ENCODE data around the gene GBP3. TPM values are rescaled to one million over a fixed set of nuclear protein-coding genes. Genes with fewer than 3 reads are reported as not detected.
"Not testable (repeated sequence)": the region's sequence is repeated elsewhere in the genome, so short reads cannot be mapped to it uniquely, and the experiment has no call there.

The GBP3 gene
- total and polyA plus RNA-seq, 8 donors: 2.1 to 18.4 (median 3.9) TPM

- Histone ChIP-seq H3K9me3 (no peaks in the 10 kb centered on the region), H3K36me3 (no peaks in the 10 kb centered on the region), H3K4me1 (no peaks in the 10 kb centered on the region), H3K27ac (no peak overlapping the region), H3K4me3 (no peak overlapping the region), H3K27me3 (no peaks in the 10 kb centered on the region)
- FAIRE-seq: no peak
- 88 to 100% methylated on average over 1 of the region's 1 CpG for WGBS, 2 donors
- DNase-seq: no peak
- no peak for TF ChIP-seq CTCF (IDR thresholded peaks at IDR 0.05)
- no peak for ATAC-seq
- intact Hi-C loops (cut with DNase I): no loop called here
These were observed 17.6 kb upstream of the GBP3 start for GRCh38 chr1:89040315-89040626.

GRCh38 chr1:89037186-89037585 is 14.5 kb upstream of the GBP3 start:
- Histone ChIP-seq H3K4me3 (no peak overlapping the region), H3K36me3 (no peaks in the 10 kb centered on the region), H3K9me3 (no peaks in the 10 kb centered on the region), H3K4me1 (no peaks in the 10 kb centered on the region), H3K27ac (no peak overlapping the region), H3K27me3 (no peaks in the 10 kb centered on the region)
- no peak for TF ChIP-seq CTCF (IDR thresholded peaks at IDR 0.05)
- intact Hi-C loops (cut with DNase I): no loop called here
- WGBS, 2 donors: 76 to 78% methylated on average over 1 of the region's 1 CpG
- DNase-seq: no peak
- no peak for FAIRE-seq
- no peak for ATAC-seq

- Histone ChIP-seq H3K27me3 (no peaks in the 10 kb centered on the region), H3K36me3 (no peaks in the 10 kb centered on the region), H3K4me3 (no peak overlapping the region), H3K4me1 (no peaks in the 10 kb centered on the region), H3K9me3 (no peaks in the 10 kb centered on the region), H3K27ac (no peak overlapping the region)
- FAIRE-seq (no peak), DNase-seq (no peak), ATAC-seq (no peak)
- TF ChIP-seq CTCF (IDR thresholded peaks at IDR 0.05): no peak
- intact Hi-C loops (cut with DNase I): no loop called here
- 53% methylated on average over 1 of the region's 1 CpG for WGBS, 2 donors
These were observed 12.4 kb upstream of the GBP3 start for GRCh38 chr1:89035080-89035479.

GRCh38 chr1:89034004-89034403 is 11.3 kb upstream of the GBP3 start:
- H3K36me3 ChIP-seq, ATAC-seq: not testable (repeated sequence)
- 75 to 80% methylated on average over 5 of the region's 5 CpGs for WGBS, 2 donors

GRCh38 chr1:89029051-89029450 is 6.4 kb upstream of the GBP3 start:
- H3K9me3 ChIP-seq; DNase-seq; H3K27ac ChIP-seq; H3K27me3 ChIP-seq; intact Hi-C loops (cut with DNase I); H3K4me3 ChIP-seq; ATAC-seq; H3K36me3 ChIP-seq; H3K4me1 ChIP-seq; FAIRE-seq: not testable (repeated sequence)
- WGBS, 2 donors: 89 to 91% methylated on average over 2 of the region's 2 CpGs

More at GRCh38 chr1:89034004-89034403, 11.3 kb upstream of the GBP3 start:
- DNase-seq; H3K4me1 ChIP-seq; intact Hi-C loops (cut with DNase I); H3K27me3 ChIP-seq; FAIRE-seq; H3K9me3 ChIP-seq; H3K4me3 ChIP-seq; H3K27ac ChIP-seq: not testable (repeated sequence)

GRCh38 chr1:89025928-89026327 is 3.3 kb upstream of the GBP3 start:
- H3K27ac ChIP-seq: no peak overlapping the region
- TF ChIP-seq CTCF (IDR thresholded peaks at IDR 0.05): no peak
- DNase-seq (no peak), ATAC-seq (no peak), FAIRE-seq (no peak)
- no peaks in the 10 kb centered on the region for H3K27me3 ChIP-seq
- peaks cover 0 to 5% (median 0%) of the 10 kb centered on the region in 3 donors for H3K4me1 ChIP-seq
- intact Hi-C loops (cut with DNase I): no loop called here
- no peak overlapping the region for H3K4me3 ChIP-seq
- 87 to 89% methylated on average over 3 of the region's 3 CpGs for WGBS, 2 donors
- H3K36me3 ChIP-seq: no peaks in the 10 kb centered on the region
- H3K9me3 ChIP-seq: no peaks in the 10 kb centered on the region

Data from pancreas (tissue), 10 donors.